Lower leg skin (tissue), 3 donors: ENCODE results near the gene EHD1.

ENCODE experiments used
- POLR2A ChIP-seq, 2 donors: fragments of 450-650 bp; IDR thresholded peaks; one replicate each; pipeline ENCODE4 v1.6.1; 2016 to 2017; ENCODE audit warnings: antibody characterized with exemption in 2 of 2, mild to moderate bottlenecking in 1 of 2, moderate library complexity in 1 of 2
- TF ChIP-seq, protein P1 (sequence below), 3 donors: fragments of 450-650 bp; IDR thresholded peaks; one replicate each; pipeline ENCODE4 v1.5.1; 2016; ENCODE audit warnings: antibody characterized with exemption in 3 of 3, mild to moderate bottlenecking in 3 of 3, moderate library complexity in 2 of 3

GRCh38 chr11:64916775-64917662, 38.6 kb upstream of the EHD1 start, which contains the start of gene ATG2A:
- TF ChIP-seq, protein P1, sequence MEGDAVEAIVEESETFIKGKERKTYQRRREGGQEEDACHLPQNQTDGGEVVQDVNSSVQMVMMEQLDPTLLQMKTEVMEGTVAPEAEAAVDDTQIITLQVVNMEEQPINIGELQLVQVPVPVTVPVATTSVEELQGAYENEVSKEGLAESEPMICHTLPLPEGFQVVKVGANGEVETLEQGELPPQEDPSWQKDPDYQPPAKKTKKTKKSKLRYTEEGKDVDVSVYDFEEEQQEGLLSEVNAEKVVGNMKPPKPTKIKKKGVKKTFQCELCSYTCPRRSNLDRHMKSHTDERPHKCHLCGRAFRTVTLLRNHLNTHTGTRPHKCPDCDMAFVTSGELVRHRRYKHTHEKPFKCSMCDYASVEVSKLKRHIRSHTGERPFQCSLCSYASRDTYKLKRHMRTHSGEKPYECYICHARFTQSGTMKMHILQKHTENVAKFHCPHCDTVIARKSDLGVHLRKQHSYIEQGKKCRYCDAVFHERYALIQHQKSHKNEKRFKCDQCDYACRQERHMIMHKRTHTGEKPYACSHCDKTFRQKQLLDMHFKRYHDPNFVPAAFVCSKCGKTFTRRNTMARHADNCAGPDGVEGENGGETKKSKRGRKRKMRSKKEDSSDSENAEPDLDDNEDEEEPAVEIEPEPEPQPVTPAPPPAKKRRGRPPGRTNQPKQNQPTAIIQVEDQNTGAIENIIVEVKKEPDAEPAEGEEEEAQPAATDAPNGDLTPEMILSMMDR (IDR thresholded peaks at IDR 0.05): no peak
- TF ChIP-seq POLR2A (IDR thresholded peaks at IDR 0.05): no peak
